AG04450 (cell line): ENCODE measurements around the gene LYSMD2. TPM values are rescaled to one million over a fixed set of nuclear protein-coding genes. Genes with fewer than 3 reads are reported as not detected.

ENCODE experiments used
- CTCF ChIA-PET: fragments of 300-600, 350-600 bp; formaldehyde crosslinking; extraction: SDS; loops from one replicate; lab custom pipeline; 2022; ENCODE audit warnings: antibody characterized with exemption, inconsistent platforms; lab: Charles Lee
- POLR2A ChIA-PET: fragments of 350-600 bp; formaldehyde crosslinking; extraction: SDS; loops from one replicate; lab custom pipeline; 2021; ENCODE audit warnings: antibody characterized with exemption, inconsistent platforms; lab: Yijun Ruan, JAX
- DNase-seq: peaks from one replicate; pipeline ENCODE4 v3.0.0-alpha.2; 2011; ENCODE audit warnings: low read depth, low spot score
- H3K27ac ChIP-seq: one replicate; pipeline ENCODE4 v1.5.1; 2012; ENCODE audit warnings: low read depth, low read length, control low read depth
- H3K27me3 ChIP-seq: one replicate; pipeline ENCODE4 v1.6.0; 2012; ENCODE audit warnings: low read length; ENCODE audit not compliant: control insufficient read depth, insufficient read depth
- H3K4me3 ChIP-seq: 2 replicates; pipeline ENCODE4 v1.5.1; 2011; ENCODE audit warnings: mild to moderate bottlenecking, low read depth, low read length, control low read depth
- H3K9me3 ChIP-seq: 2 replicates; pipeline ENCODE4 v1.5.1; 2012; ENCODE audit warnings: low read length; ENCODE audit not compliant: control insufficient read depth, insufficient read depth
- CTCF ChIP-seq: IDR thresholded peaks from 2 replicates; pipeline ENCODE4 v1.5.1; 2011; ENCODE audit warnings: low read depth, low read length, control low read depth, inconsistent platforms
- polyA plus RNA-seq: library from polyadenylated mRNA; depleted of rRNA; stranded (reverse); fragments of >200 nt; gene quantifications from 2 replicates; pipeline ENCODE4 v1.2.3, GENCODE V29; 2011

LYSMD2 gene
- polyA plus RNA-seq, 1 experiment, result 10.2 TPM

GRCh38 chr15:51765751-51766150 lies 28.3 kb upstream of the LYSMD2 start:
- ChIA-PET POLR2A (no interaction called here), CTCF (interaction anchor here (2.2 kb wide), 1 partner anchor 11 kb away, joined by 9 read pairs; no protein-coding TSS in a partner anchor)
- Histone ChIP-seq H3K27me3 (peaks cover 5% of the 10 kb centered on the region), H3K4me3 (no peak overlapping the region), H3K9me3 (no peaks in the 10 kb centered on the region), H3K27ac (no peak overlapping the region)
- no peak for DNase-seq
- TF ChIP-seq CTCF, result no peak

DNA sequence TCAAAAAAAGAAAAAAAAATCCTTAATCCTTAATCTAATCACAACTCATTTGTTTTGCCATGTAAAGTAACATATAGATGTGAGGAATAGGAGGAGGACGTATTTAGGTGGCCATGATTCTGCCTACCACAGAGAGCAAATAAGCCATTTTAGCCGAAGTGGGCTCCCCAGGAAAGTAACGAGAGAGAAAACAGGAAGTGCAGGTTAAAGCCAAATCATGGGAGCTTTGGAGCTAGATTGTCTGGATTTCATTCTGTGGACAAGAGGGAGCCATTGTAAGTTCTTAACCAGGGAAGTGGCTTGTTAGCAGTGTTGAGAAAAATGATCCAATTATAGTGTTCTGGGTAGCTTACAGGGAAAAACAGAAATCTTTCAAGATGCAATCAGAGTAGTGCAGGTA lies 23.4 kb upstream of the LYSMD2 start:
- no peak overlapping the region for H3K27ac ChIP-seq
- ChIA-PET POLR2A (no interaction called here), CTCF (interaction anchor here (0.9 to 5.6 kb wide), 2 partner anchors 14 to 16 kb away, joined by 3 to 41 read pairs; no protein-coding TSS in a partner anchor)
- H3K4me3 ChIP-seq, result no peak overlapping the region
- no peak for TF ChIP-seq CTCF
- no peak for DNase-seq
- peaks cover 5% of the 10 kb centered on the region for H3K27me3 ChIP-seq
- no peaks in the 10 kb centered on the region for H3K9me3 ChIP-seq

- peak; percentile 40 for TF ChIP-seq CTCF
- H3K9me3 ChIP-seq, result no peaks in the 10 kb centered on the region
- H3K4me3 ChIP-seq, result no peak overlapping the region
- peak overlapping the region; percentile 34 for H3K27ac ChIP-seq
- POLR2A ChIA-PET, result no interaction called here
- DNase-seq, result peak; percentile 81
- CTCF ChIA-PET, result interaction anchor here (5.6 kb wide), 1 partner anchor 17 kb away, joined by 41 read pairs; no protein-coding TSS in a partner anchor
- peaks cover 4% of the 10 kb centered on the region for H3K27me3 ChIP-seq
Measured at GRCh38 chr15:51759557-51760070, 22.2 kb upstream of the LYSMD2 start.

- no peaks in the 10 kb centered on the region for H3K27me3 ChIP-seq
- H3K9me3 ChIP-seq, result no peaks in the 10 kb centered on the region
- no peak overlapping the region for H3K4me3 ChIP-seq
- TF ChIP-seq CTCF, result no peak
- ChIA-PET POLR2A (no interaction called here), CTCF (interaction anchor here (2.3 to 2.8 kb wide), 2 partner anchors 18 to 109 kb away, joined by 22 to 28 read pairs; no protein-coding TSS in a partner anchor)
- DNase-seq, result no peak
- no peak overlapping the region for H3K27ac ChIP-seq
Measured at GRCh38 chr15:51758645-51759044, 21.2 kb upstream of the LYSMD2 start.

DNA sequence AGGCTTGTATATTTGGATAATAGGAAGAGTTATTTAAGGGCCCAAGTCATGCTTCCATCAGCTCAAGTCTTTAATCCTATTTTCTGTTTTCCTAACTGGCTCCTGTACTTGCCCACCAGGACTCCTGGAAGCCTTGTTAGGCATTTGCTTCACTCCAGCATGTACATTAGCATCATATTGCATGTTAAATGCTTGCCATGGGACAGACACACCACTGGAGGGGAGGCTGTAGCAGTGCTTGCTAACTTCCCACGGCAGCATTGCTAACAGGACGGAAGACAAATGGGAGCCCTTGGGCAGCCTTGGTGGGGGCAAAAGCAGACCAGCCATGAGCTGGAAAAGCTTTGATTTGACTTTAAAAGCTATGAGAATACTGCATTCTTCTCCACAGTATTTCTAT lies 20.0 kb upstream of the LYSMD2 start:
- no peak for DNase-seq
- Histone ChIP-seq H3K27me3 (peaks cover 2% of the 10 kb centered on the region), H3K9me3 (no peaks in the 10 kb centered on the region), H3K27ac (no peak overlapping the region), H3K4me3 (no peak overlapping the region)
- TF ChIP-seq CTCF, result no peak
- POLR2A ChIA-PET, result interaction anchor here (0.7 kb wide), 1 partner anchor 135 kb away, joined by 4 read pairs; the partner anchor contains the start of gene DMXL2
- CTCF ChIA-PET, result interaction anchor here (1.0 to 2.8 kb wide), 3 partner anchors 19 to 110 kb away, joined by 3 to 28 read pairs (median 22); no protein-coding TSS in a partner anchor
